Erythroblast (primary cell): ENCODE measurements around the gene DUSP7.
A peak's percentile ranks its signal among the peaks of the same experiment; 100 is the strongest.
"Not testable (repeated sequence)": the region's sequence is repeated elsewhere in the genome, so short reads cannot be mapped to it uniquely, and the experiment has no call there.

Experiments
- DNase-seq, 2 experiments: peaks; one replicate each; lab custom pipeline; 2025; lab: John Stamatoyannopoulos, UW
- GATA1 ChIP-seq: IDR thresholded peaks from 2 replicates; pipeline ENCODE4 v1.6.1; 2011; ENCODE audit warnings: low read depth, mild to moderate bottlenecking, control low read depth, low read length, moderate library complexity
- POLR2A ChIP-seq: IDR thresholded peaks from 2 replicates; pipeline ENCODE4 v1.6.1; 2011; ENCODE audit warnings: mild to moderate bottlenecking, low read length

The DUSP7 gene

DNA sequence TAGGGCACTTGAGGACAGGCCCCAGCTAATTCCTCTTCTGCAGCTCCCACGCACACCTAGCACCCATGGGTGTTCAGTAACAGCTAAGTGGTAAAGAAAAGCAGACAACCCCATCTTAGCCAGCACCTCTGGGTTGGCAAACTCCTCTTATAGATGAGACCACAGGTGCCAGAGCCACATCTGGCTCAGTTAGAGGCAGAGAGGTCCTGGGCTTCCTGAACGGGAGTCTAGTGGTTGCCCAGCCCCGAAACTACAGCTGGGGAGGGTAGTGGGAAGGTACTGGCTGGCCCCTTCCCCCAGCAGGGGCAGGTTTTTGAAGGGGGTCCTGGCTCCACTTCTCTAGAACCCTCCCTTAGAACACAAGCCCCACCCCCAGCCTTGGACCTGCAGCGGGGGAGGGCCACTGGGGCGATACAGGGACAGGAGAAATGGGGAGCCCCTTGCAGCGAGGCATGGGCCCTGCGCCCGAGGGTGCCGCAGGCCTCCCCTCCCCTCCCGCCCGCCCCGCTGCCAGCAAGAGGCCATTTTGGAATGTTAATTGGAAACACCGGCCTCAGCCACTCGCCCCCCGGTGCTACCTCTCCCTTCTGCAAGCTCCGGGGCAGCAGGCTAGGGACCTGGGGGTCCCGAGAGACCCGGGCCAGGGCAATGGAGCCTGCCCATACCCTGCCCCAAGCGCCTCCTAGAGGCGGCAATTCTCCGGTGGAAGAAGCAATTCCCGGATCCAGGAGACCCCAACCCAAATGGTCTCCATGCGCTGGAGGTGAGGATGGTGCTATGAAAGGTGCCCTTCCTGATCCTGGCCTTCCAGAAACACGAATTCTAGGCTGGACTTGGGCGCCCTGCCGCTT is 1.5 kb downstream of the DUSP7 start:
- DNase-seq, result peak in 1 of 2 experiments; percentile 31
- TF ChIP-seq GATA1 (no peak), POLR2A (no peak)

DNA sequence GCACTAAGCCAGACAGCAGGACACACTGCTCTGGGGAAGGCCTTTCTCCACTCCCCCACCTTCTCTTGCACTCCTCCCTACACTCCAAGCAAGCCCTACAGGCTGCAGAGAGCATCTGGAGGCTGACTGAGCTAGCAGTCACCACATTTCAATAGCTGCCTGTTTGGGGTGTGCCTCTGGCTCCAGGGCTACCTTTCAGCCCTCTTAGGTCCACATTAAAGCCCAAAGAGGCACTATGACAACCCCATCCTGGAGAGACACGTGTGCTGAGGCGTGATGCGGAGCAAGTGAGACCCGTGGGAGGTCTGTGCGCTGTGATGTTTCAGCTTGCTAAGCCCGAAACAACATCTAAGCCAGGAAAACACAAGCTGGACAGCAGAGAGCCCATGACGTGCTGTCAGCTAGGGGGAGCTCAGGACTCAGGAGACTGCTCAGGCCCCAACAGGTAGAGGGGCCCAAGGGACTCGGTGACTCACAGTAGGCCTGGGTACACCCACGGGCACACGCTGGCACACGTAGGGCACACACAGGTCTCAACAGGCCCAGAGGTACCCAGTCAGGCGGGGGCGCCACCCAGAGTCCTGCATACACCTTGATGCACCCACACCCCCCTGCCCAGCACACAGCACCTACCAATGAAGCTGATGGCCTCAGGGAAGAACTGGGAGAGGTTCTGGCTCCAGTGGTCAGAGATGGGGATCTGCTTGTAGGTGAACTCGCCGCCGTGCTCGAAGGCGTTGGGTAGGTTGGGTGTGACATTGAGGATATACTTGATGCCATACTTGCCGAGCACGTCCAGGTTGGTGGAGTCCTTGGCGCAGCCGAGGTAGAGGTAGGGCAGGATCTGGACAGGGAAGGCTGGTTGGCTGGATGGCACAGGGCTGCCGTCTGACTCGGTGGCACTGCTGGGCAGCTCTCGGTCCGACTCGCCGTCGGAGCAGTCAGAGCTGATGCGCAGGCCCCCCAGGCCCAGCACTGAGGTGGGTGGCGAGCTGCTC is 2.8 kb downstream of the DUSP7 start:
- TF ChIP-seq GATA1 (no peak), POLR2A (no peak)
- peak; percentile 35 to 38 for DNase-seq

DNA sequence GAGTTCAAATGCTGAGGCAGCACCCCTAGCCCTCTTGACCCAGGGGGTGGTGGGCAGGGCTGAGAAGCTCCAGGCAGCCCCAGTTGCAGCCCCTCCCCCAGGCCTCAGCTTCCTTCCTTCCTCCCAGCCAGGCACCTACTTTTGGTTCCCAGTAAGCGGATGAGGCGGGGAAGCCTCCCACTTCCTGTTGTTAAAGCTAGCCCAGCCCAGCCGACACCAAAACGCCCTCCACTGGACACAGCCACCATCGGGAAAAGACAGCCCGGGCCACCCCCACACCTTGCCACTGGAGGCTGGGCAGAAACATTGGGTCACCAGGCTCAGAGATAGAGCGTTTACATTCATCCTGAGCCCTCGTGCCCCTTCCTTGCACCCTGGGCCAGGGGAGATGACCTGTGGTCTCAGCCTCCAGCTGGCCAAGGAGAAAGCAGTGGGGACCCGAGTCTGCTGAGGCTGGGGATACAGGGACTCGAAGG is 3.5 kb downstream of the DUSP7 start:
- peak; percentile 34 to 44 for DNase-seq
- TF ChIP-seq POLR2A (no peak), GATA1 (no peak)

DNA sequence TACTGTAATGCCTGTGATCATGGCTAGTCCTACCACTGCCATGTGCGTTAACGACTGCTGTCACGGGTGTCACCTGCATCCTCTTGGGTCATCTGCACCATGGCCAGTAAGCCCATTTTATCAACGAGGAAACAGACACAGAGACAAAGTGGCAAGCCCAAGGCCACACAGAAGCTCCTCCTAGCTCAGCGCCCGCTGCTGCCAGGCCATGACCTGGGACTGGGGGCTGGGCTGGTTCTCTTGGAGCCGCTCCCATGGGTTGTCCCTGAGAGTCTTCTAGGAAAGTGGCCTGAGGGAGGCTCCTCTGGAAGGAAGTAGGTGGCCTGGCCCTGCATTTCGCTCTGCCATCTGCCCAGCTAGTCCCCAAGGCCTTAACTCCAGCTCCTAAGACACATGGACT is 4.9 kb downstream of the DUSP7 start:
- no peak for DNase-seq
- TF ChIP-seq POLR2A (no peak), GATA1 (no peak)

DNA sequence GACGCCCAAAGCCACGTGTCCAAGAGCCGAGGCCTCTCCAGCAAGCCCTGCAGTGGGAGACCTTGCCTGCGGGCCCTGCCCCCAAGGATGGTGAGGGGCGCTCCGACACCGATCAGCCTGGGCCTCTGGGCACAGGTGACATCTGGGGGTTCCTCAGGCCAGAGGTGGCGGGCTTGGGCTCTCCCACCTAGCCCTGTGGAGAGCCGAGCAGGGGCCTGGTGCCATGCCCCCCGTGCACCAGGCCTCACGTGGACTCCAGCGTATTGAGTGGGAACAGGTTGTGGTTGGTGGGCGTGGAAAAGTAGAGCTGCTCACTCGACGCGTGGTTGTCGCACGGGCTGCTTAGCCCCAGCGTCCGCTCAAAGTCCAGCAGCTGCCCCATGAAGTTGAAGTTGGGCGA is 5.8 kb downstream of the DUSP7 start:
- TF ChIP-seq GATA1, result no peak
- TF ChIP-seq POLR2A, result no peak
- no peak for DNase-seq

DNA sequence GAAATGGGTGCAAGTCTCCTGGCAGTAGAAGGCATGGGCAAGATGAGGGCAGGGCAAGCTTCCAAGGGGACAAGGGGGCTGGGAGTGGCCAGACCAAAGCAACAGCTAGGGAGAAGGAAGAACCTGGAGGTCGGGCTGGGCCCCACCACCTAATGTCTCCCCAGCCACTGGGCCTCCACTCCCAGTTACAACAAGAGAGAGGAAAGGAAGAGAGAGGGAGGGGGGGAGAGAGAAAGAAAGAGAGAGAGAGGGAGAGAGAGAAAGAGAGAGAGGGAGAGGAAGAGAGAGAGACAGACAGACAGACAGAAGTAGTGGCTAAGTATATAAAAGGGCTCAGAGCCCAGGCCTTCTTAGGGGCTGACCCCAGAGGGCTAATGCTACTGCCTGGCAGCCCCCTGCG is 6.9 kb downstream of the DUSP7 start:
- DNase-seq, result no peak
- no peak for TF ChIP-seq POLR2A
- no peak for TF ChIP-seq GATA1

DNA sequence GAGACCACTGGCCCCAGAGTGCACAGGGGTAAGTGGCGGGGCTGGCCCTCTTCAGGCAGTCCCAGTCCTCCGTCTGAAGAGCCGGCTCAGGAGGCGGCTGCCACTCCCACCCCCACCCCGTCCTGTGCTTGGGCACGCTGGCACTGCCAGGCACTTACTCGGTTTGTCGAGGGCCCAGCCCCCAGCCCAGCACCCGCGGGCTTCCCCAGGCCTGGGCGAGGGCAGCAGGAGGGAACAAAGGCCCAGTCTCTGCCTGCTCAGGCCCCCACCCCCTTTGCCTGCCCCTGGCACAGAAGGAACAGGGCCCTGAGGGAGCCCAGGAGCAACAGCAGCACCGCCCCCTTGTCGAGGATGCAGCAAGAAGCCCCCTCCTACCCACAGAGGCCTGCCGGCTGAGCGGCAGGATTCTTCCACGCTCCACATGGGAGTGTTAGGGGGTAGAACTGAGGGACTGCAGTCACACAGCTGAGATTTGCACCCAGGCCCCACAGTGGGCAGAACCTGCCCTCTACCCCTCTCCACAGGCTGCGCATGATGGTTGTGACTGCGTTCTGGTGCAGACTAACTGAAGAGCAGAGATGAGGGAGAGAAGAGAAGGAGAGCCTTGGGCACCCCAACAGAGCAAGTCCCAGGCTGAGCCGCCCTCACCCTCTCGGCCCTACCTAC is 8.9 kb downstream of the DUSP7 start:
- DNase-seq, result no peak

DNA sequence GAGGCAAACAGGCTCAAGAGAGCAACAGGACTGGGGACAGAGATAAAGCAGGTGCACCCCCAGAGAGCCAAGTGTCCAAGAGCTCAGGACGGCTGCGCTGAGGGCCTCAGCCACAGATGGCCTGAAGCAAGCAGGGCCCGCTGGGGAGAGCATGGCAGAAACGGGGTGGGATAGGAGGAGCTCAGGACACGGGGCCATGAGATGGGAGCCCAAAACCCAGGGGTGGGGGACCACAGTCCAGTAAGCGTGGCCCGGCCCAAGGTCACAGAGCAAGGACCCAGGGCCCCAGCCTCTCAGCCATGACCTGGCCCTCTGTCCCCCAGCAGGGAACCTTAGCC is 9.5 kb downstream of the DUSP7 start:
- TF ChIP-seq POLR2A (no peak), GATA1 (no peak)
- no peak for DNase-seq

More for the DNA sequence above, 8.9 kb downstream of the DUSP7 start:
- TF ChIP-seq POLR2A (no peak), GATA1 (no peak)

DNA sequence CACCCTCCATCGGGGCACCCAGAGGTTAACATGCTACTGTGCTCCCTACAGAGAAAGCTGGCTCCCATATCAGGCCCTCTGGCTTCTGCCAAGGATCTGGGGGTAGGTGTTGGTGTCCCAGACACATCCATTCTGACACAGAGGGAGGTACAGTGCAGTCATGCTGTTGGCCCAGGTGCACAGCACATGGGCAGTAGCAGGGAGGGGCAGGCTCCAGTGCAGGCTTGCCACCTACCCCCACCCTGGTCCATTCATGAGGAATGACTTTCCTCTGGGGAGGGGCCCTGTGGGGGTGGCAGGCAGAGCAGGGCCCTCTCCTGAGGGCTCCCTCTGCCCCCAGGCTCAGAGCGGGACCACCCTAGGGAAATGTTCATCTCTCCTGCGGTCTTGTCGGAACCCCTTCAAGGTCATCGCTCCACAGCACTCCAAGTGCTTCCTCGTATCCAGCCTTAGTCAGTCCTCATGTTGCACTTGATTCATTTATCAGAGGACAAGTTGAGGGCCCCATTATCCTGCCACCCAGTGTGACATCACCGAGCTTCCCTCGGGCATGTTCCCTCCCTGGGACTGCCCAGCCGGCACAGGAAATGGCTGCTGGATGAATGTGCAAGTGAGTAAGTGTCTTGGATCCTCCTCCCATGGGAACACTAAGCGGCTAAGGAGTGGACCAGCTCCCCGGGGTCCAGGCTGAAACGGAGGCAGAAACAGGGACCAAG is 10.0 kb downstream of the DUSP7 start:
- TF ChIP-seq GATA1 (no peak), POLR2A (no peak)
- DNase-seq, result no peak

DNA sequence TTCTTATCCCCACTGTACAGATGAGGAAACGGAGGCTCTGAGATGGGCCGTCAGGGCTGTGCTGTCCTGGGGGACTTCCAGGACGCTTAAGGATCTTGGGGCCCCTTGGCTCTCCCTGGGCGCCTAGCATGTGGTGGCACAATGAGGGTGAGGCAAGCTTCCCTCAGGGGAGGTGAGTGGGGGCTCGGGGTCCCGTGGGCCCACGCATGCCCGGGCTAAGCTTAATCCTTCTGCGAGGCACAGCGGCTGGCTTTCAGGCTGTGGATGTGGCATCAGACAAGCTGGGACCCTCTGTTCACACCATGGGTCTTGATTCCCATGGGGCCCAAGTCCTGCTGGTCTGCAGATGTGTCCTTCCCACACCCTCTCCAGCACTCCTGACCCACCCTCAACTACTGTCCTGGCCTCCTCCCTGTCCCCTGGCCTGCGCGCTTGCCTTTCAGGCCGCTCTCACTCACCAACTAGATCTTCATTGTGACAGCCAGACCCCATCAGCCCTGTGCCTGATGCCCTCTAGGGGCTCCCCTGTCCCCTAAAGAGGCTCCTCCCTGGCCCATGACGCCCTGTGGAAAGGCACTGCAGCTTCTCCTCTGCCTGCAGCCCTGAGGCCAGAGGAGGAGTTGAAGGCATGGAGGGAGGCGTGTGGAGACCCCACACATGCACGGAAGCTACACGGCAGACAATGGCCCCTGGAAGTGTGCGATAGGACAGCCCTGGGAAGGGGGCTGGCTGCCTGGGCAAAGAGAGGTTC is 11.3 kb downstream of the DUSP7 start:
- no peak for TF ChIP-seq POLR2A
- no peak for TF ChIP-seq GATA1
- DNase-seq, result peak in 1 of 2 experiments; percentile 31

DNA sequence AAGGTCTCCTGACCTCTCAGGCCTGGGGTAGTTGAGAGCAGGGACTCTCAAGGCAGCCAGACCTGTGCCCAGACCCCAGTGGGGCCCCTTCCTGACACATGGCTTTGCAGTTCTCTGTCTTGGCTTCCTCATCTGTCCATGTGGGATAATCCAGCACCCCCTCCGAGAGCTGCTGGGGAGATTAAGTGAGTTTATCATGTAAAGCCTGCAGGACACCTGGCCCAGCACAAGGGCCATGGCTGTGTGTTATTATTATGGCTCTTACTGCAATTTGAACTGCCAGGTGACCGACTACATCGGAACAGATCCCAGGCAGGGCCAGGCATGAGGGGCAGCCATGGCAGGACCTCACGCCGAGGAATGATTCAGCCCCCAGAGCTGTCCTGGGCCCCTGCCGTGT is 12.6 kb downstream of the DUSP7 start:
- no peak for TF ChIP-seq POLR2A
- no peak for TF ChIP-seq GATA1
- no peak for DNase-seq

DNA sequence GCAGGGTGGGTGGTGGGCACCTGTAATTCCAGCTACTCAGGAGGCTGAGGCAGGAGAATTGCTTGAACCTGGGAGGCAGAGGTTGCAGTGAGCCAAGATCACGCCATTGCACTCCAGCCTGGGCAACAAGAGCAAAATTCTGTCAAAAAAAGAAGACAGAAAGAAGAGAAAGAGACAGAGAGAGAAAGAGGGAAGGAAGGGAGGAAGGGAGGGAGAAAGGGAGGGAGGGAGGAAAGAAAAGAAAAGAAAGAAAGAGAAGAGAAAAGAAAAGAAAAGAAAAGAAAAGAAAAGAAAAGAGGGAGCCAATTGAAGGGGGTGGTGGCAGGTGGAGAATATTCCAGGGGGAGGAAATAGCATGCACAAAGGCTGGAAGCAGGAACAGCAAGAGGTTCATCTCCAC is 13.3 kb downstream of the DUSP7 start:
- not testable (repeated sequence) for DNase-seq
